Peyer's patch (tissue), 4 donors: Measurements from ENCODE around the gene SRD5A1. TPM values are rescaled to one million over a fixed set of nuclear protein-coding genes. Genes with fewer than 3 reads are reported as not detected.

Source experiments
- DNase-seq, 3 donors: peaks; one replicate each; pipeline ENCODE4 v3.0.0-alpha.2; 2017 to 2019
- H3K27ac ChIP-seq, 4 donors: fragments of 200-600 bp; sonication (generic); one replicate each; pipeline ENCODE4 v1.5.1; 2016 to 2019
- H3K27me3 ChIP-seq, 2 donors: fragments of 200-600 bp; sonication (generic); one replicate each; pipeline ENCODE4 v1.5.1; 2019
- H3K36me3 ChIP-seq, 3 donors: fragments of 200-600 bp; sonication (generic); one replicate each; pipeline ENCODE4 v1.5.1; 2016 to 2019
- H3K4me1 ChIP-seq, 4 donors: fragments of 200-600 bp; sonication (generic); one replicate each; pipeline ENCODE4 v1.5.1; 2016 to 2019
- H3K4me3 ChIP-seq, 4 donors: fragments of 200-600 bp; sonication (generic); 1 replicate in 3 of 4; 2 replicates in 1 of 4; pipeline ENCODE4 v1.5.1; 2016 to 2019; ENCODE audit warnings: mild to moderate bottlenecking in 1 of 4
- H3K9me3 ChIP-seq, 4 donors: fragments of 200-600 bp; sonication (generic); one replicate each; pipeline ENCODE4 v1.5.1; 2016 to 2019; ENCODE audit warnings: mild to moderate bottlenecking in 1 of 4
- POLR2A ChIP-seq, 2 donors: fragments of 450-650 bp; IDR thresholded peaks; one replicate each; pipeline ENCODE4 v1.5.1; 2017; ENCODE audit warnings: antibody characterized with exemption in 2 of 2, mild to moderate bottlenecking in 2 of 2, moderate library complexity in 2 of 2
- total RNA-seq, 4 donors: library from RNA; depleted of rRNA; stranded (reverse); fragments of >200 nt; gene quantifications; one replicate each; pipeline ENCODE4 v1.1.0, GENCODE V29; 2016
- TF ChIP-seq, protein P1 (sequence below), 6 experiments: fragments of 450-650 bp in 4 of 6; fragments of 200-600 bp in 2 of 6; sonication (generic) in 1 of 6; IDR thresholded peaks; one replicate each; pipeline ENCODE4 v1.5.1; 2017 to 2019; ENCODE audit warnings: antibody characterized with exemption in 6 of 6, mild to moderate bottlenecking in 3 of 6, moderate library complexity in 1 of 6

Gene SRD5A1
- total RNA-seq, 4 donors from 2014 or later: 5.8 to 16.9 (median 13.1) TPM

- no peak overlapping the region for H3K27ac ChIP-seq
Measured at GRCh38 chr5:6626508-6626907, 6.7 kb upstream of the SRD5A1 start.

DNA sequence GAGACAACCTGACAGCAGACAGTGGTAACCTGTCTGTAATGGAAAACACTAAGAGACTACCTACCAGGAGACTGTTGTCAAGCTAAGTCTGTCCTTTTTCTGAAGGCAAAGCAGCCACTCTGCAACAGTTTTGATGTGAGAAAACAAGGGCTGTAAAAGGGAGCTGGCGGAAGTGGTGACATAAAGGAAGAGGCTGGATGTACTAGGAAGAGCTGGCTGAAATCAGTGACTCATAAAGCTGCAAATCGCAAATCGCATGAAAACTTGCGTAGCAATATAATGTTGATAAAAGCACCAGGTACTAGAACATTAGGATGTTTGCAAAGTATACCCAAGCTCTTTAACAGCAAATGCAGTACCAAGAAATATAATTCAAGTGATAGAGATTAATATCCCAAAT lies 1.8 kb upstream of the SRD5A1 start:
- Histone ChIP-seq H3K9me3 (no peaks in the 10 kb centered on the region), H3K4me1 (peaks cover 0 to 25% (median 3%) of the 10 kb centered on the region in 4 donors), H3K27ac (no peak overlapping the region), H3K36me3 (peaks cover 0 to 32% (median 0%) of the 10 kb centered on the region in 3 donors), H3K27me3 (no peaks in the 10 kb centered on the region), H3K4me3 (peak overlapping the region in 1 of 4 donors; percentile 91)
- TF ChIP-seq, protein P1, sequence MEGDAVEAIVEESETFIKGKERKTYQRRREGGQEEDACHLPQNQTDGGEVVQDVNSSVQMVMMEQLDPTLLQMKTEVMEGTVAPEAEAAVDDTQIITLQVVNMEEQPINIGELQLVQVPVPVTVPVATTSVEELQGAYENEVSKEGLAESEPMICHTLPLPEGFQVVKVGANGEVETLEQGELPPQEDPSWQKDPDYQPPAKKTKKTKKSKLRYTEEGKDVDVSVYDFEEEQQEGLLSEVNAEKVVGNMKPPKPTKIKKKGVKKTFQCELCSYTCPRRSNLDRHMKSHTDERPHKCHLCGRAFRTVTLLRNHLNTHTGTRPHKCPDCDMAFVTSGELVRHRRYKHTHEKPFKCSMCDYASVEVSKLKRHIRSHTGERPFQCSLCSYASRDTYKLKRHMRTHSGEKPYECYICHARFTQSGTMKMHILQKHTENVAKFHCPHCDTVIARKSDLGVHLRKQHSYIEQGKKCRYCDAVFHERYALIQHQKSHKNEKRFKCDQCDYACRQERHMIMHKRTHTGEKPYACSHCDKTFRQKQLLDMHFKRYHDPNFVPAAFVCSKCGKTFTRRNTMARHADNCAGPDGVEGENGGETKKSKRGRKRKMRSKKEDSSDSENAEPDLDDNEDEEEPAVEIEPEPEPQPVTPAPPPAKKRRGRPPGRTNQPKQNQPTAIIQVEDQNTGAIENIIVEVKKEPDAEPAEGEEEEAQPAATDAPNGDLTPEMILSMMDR (IDR thresholded peaks at IDR 0.05): no peak
- TF ChIP-seq POLR2A (IDR thresholded peaks at IDR 0.05): no peak
- no peak for DNase-seq

More at GRCh38 chr5:6626508-6626907, 6.7 kb upstream of the SRD5A1 start:
- Histone ChIP-seq H3K9me3 (peaks cover 0 to 4% (median 0%) of the 10 kb centered on the region in 4 donors), H3K4me1 (peaks cover 0 to 7% (median 0%) of the 10 kb centered on the region in 4 donors), H3K36me3 (peaks cover 0 to 76% (median 0%) of the 10 kb centered on the region in 3 donors), H3K27me3 (no peaks in the 10 kb centered on the region), H3K4me3 (no peak overlapping the region)
- TF ChIP-seq, protein P1 (IDR thresholded peaks at IDR 0.05): no peak
- no peak for TF ChIP-seq POLR2A (IDR thresholded peaks at IDR 0.05)
- no peak for DNase-seq

- peak overlapping the region; percentile 73 to 98 (median 86) for H3K4me3 ChIP-seq
- no peaks in the 10 kb centered on the region for H3K27me3 ChIP-seq
- peak in 2 of 3 donors; percentile 34 to 57 for DNase-seq
- H3K4me1 ChIP-seq: peaks cover 0 to 25% (median 3%) of the 10 kb centered on the region in 4 donors
- no peak for TF ChIP-seq POLR2A (IDR thresholded peaks at IDR 0.05)
- TF ChIP-seq, protein P1 (IDR thresholded peaks at IDR 0.05): no peak
- peaks cover 0 to 28% (median 0%) of the 10 kb centered on the region in 3 donors for H3K36me3 ChIP-seq
- H3K27ac ChIP-seq: peak overlapping the region; percentile 86 to 95 (median 90)
- H3K9me3 ChIP-seq: no peaks in the 10 kb centered on the region
Measured at GRCh38 chr5:6632324-6632887, 834 bp upstream of the SRD5A1 start.

DNA sequence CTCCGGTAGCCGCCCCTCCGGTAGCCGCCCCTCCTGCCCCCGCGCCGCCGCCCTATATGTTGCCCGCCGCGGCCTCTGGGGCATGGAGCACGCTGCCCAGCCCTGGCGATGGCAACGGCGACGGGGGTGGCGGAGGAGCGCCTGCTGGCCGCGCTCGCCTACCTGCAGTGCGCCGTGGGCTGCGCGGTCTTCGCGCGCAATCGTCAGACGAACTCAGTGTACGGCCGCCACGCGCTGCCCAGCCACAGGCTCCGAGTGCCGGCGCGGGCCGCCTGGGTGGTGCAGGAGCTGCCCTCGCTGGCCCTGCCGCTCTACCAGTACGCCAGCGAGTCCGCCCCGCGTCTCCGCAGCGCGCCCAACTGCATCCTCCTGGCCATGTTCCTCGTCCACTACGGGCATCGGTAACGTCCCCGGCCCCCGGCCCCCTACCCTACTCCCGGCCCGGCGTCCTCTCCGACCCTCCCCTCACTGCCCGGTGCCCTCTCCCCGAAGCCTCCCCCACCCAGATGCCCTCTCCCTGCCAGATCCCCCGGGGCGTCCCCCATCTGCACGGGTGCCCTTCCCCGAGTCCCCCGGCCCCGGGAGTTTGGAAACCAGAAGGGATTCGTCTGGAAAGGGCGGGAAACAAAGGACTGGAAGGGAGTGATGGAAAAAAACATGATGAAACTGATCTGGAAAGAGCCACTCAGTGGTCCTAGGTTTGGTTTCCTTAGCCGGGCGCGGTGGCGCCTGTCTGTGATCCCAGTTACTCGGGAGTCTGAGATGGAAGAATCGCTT lies 417 bp downstream of the SRD5A1 start:
- H3K36me3 ChIP-seq: peaks cover 0 to 20% (median 0%) of the 10 kb centered on the region in 3 donors
- peak in 2 of 3 donors; percentile 42 to 57 for DNase-seq
- H3K4me1 ChIP-seq: peaks cover 0 to 25% (median 3%) of the 10 kb centered on the region in 4 donors
- H3K9me3 ChIP-seq: no peaks in the 10 kb centered on the region
- peak overlapping the region; percentile 86 to 95 (median 90) for H3K27ac ChIP-seq
- TF ChIP-seq POLR2A (IDR thresholded peaks at IDR 0.05): peak in 1 of 2 donors; percentile 70
- TF ChIP-seq, protein P1 (IDR thresholded peaks at IDR 0.05): peak in 2 of 6 experiments; percentile 19 to 24
- H3K4me3 ChIP-seq: peak overlapping the region; percentile 73 to 98 (median 86)
- H3K27me3 ChIP-seq: no peaks in the 10 kb centered on the region

DNA sequence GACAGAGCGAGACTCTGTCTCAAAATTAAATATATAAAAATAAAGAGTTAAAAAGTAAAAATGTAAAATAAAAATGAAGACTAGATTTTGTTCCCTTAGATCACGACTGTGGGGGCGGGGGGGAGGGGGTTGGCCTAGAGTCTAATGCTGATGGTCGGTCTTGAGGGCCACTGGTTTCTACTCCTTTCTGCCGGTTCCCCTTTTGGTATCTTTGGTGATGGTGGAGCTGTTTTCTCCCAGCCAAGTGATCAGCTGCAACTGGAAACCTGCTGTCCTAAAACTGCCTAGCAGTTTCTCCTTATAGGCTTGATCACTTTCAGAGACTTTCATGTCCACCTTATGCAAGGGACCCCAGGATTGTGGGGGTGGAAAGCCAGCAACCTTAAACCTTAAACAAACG lies 1.1 kb downstream of the SRD5A1 start:
- Histone ChIP-seq H3K27ac (no peak overlapping the region), H3K4me1 (peaks cover 0 to 25% (median 3%) of the 10 kb centered on the region in 4 donors), H3K9me3 (no peaks in the 10 kb centered on the region), H3K27me3 (no peaks in the 10 kb centered on the region), H3K36me3 (peaks cover 0 to 20% (median 0%) of the 10 kb centered on the region in 3 donors), H3K4me3 (peak overlapping the region; percentile 73 to 98 (median 86))
- TF ChIP-seq POLR2A (IDR thresholded peaks at IDR 0.05): no peak
- TF ChIP-seq, protein P1 (IDR thresholded peaks at IDR 0.05): no peak
- DNase-seq: no peak
